ENCODE measurements around the gene MED13L. TPM values are rescaled to one million over a fixed set of nuclear protein-coding genes. Genes with fewer than 3 reads are reported as not detected.

The MED13L gene
- polyA plus RNA-seq, 1 donor from 2014 or later: 10.7 TPM

GRCh38 chr12:116064493-116064892, 213.0 kb downstream of the MED13L start:
- Mint-ChIP-seq H3K4me3 (peak overlapping the region in 1 of 4 donors; percentile 27), H3K36me3 (no peaks in the 10 kb centered on the region), H3K9me3 (no peaks in the 10 kb centered on the region), H3K27me3 (no peaks in the 10 kb centered on the region), H3K27ac (peak overlapping the region in 1 of 3 donors; percentile 16), H3K4me1 (peaks cover 27 to 38% (median 35%) of the 10 kb centered on the region in 3 donors)

GRCh38 chr12:116062698-116063097, 214.8 kb downstream of the MED13L start:
- peak overlapping the region in 1 of 4 donors; percentile 58 for H3K4me3 Mint-ChIP-seq
- no peaks in the 10 kb centered on the region for H3K36me3 Mint-ChIP-seq
- peaks cover 19 to 36% (median 35%) of the 10 kb centered on the region in 3 donors for H3K4me1 Mint-ChIP-seq
- no peaks in the 10 kb centered on the region for H3K9me3 Mint-ChIP-seq
- H3K27me3 Mint-ChIP-seq: no peaks in the 10 kb centered on the region
- H3K27ac Mint-ChIP-seq: no peak overlapping the region

- H3K36me3 Mint-ChIP-seq: no peaks in the 10 kb centered on the region
- peaks cover 12 to 34% (median 33%) of the 10 kb centered on the region in 3 donors for H3K4me1 Mint-ChIP-seq
- H3K27me3 Mint-ChIP-seq: no peaks in the 10 kb centered on the region
- peak overlapping the region; percentile 12 to 90 (median 66) for H3K4me3 Mint-ChIP-seq
- peak overlapping the region; percentile 62 to 80 (median 67) for H3K27ac Mint-ChIP-seq
- no peaks in the 10 kb centered on the region for H3K9me3 Mint-ChIP-seq
Measured at GRCh38 chr12:116060764-116061163, 216.7 kb downstream of the MED13L start.

GRCh38 chr12:116059904-116060303, 217.6 kb downstream of the MED13L start:
- Mint-ChIP-seq H3K27ac (peak overlapping the region in 1 of 3 donors; percentile 29), H3K4me1 (peaks cover 12 to 28% (median 26%) of the 10 kb centered on the region in 3 donors)

GRCh38 chr12:116058574-116058973, 218.9 kb downstream of the MED13L start:
- Mint-ChIP-seq H3K36me3 (no peaks in the 10 kb centered on the region), H3K4me1 (peaks cover 15 to 30% (median 29%) of the 10 kb centered on the region in 3 donors), H3K9me3 (no peaks in the 10 kb centered on the region), H3K27ac (no peak overlapping the region), H3K27me3 (no peaks in the 10 kb centered on the region), H3K4me3 (no peak overlapping the region)

More at GRCh38 chr12:116059904-116060303, 217.6 kb downstream of the MED13L start:
- Mint-ChIP-seq H3K27me3 (no peaks in the 10 kb centered on the region), H3K36me3 (no peaks in the 10 kb centered on the region), H3K4me3 (peak overlapping the region in 1 of 4 donors; percentile 20), H3K9me3 (no peaks in the 10 kb centered on the region)

GRCh38 chr12:116057356-116057755, 220.1 kb downstream of the MED13L start:
- Mint-ChIP-seq H3K9me3 (no peaks in the 10 kb centered on the region), H3K4me3 (no peak overlapping the region)

GRCh38 chr12:116055895-116056607, 221.4 kb downstream of the MED13L start:
- Mint-ChIP-seq H3K4me3 (no peak overlapping the region), H3K27ac (no peak overlapping the region), H3K9me3 (no peaks in the 10 kb centered on the region), H3K27me3 (no peaks in the 10 kb centered on the region), H3K4me1 (peaks cover 19 to 45% (median 36%) of the 10 kb centered on the region in 3 donors), H3K36me3 (no peaks in the 10 kb centered on the region)

More at GRCh38 chr12:116057356-116057755, 220.1 kb downstream of the MED13L start:
- Mint-ChIP-seq H3K4me1 (peaks cover 21 to 40% (median 36%) of the 10 kb centered on the region in 3 donors), H3K27ac (no peak overlapping the region), H3K27me3 (no peaks in the 10 kb centered on the region), H3K36me3 (no peaks in the 10 kb centered on the region)

GRCh38 chr12:116054280-116054679, 223.2 kb downstream of the MED13L start:
- H3K4me1 Mint-ChIP-seq: peaks cover 20 to 46% (median 37%) of the 10 kb centered on the region in 3 donors

GRCh38 chr12:116053479-116054200, 223.9 kb downstream of the MED13L start:
- H3K4me3 Mint-ChIP-seq: no peak overlapping the region
- H3K9me3 Mint-ChIP-seq: no peaks in the 10 kb centered on the region
- H3K27ac Mint-ChIP-seq: no peak overlapping the region
- H3K36me3 Mint-ChIP-seq: no peaks in the 10 kb centered on the region
- no peaks in the 10 kb centered on the region for H3K27me3 Mint-ChIP-seq
- H3K4me1 Mint-ChIP-seq: peaks cover 20 to 50% (median 41%) of the 10 kb centered on the region in 3 donors

More at GRCh38 chr12:116054280-116054679, 223.2 kb downstream of the MED13L start:
- H3K27ac Mint-ChIP-seq: no peak overlapping the region
- H3K36me3 Mint-ChIP-seq: no peaks in the 10 kb centered on the region
- H3K4me3 Mint-ChIP-seq: no peak overlapping the region
- H3K27me3 Mint-ChIP-seq: no peaks in the 10 kb centered on the region
- H3K9me3 Mint-ChIP-seq: no peaks in the 10 kb centered on the region

GRCh38 chr12:116050275-116050674, 227.2 kb downstream of the MED13L start:
- Mint-ChIP-seq H3K36me3 (no peaks in the 10 kb centered on the region), H3K27ac (peak overlapping the region in 1 of 3 donors; percentile 82), H3K4me1 (peaks cover 23 to 45% (median 35%) of the 10 kb centered on the region in 3 donors), H3K9me3 (no peaks in the 10 kb centered on the region), H3K27me3 (no peaks in the 10 kb centered on the region), H3K4me3 (no peak overlapping the region)

GRCh38 chr12:116048879-116049278, 228.6 kb downstream of the MED13L start:
- peaks cover 22 to 41% (median 31%) of the 10 kb centered on the region in 3 donors for H3K4me1 Mint-ChIP-seq
- H3K4me3 Mint-ChIP-seq: no peak overlapping the region
- H3K27ac Mint-ChIP-seq: no peak overlapping the region
- H3K36me3 Mint-ChIP-seq: no peaks in the 10 kb centered on the region
- H3K27me3 Mint-ChIP-seq: no peaks in the 10 kb centered on the region
- no peaks in the 10 kb centered on the region for H3K9me3 Mint-ChIP-seq

- H3K36me3 Mint-ChIP-seq: peaks cover 7% of the 10 kb centered on the region
- H3K9me3 Mint-ChIP-seq: no peaks in the 10 kb centered on the region
- H3K27me3 Mint-ChIP-seq: no peaks in the 10 kb centered on the region
- no peak overlapping the region for H3K27ac Mint-ChIP-seq
- H3K4me1 Mint-ChIP-seq: peaks cover 17 to 33% (median 22%) of the 10 kb centered on the region in 3 donors
- H3K4me3 Mint-ChIP-seq: no peak overlapping the region
Measured at GRCh38 chr12:116046039-116046438, 231.5 kb downstream of the MED13L start.

GRCh38 chr12:116045150-116045549, 232.3 kb downstream of the MED13L start:
- no peaks in the 10 kb centered on the region for H3K9me3 Mint-ChIP-seq
- H3K4me1 Mint-ChIP-seq: peaks cover 14 to 29% (median 21%) of the 10 kb centered on the region in 3 donors
- no peaks in the 10 kb centered on the region for H3K27me3 Mint-ChIP-seq
- H3K4me3 Mint-ChIP-seq: no peak overlapping the region
- H3K27ac Mint-ChIP-seq: no peak overlapping the region
- peaks cover 7% of the 10 kb centered on the region for H3K36me3 Mint-ChIP-seq

GRCh38 chr12:116043659-116044535, 233.6 kb downstream of the MED13L start:
- Mint-ChIP-seq H3K4me3 (no peak overlapping the region), H3K4me1 (peaks cover 11 to 29% (median 16%) of the 10 kb centered on the region in 3 donors), H3K27ac (peak overlapping the region in 1 of 3 donors; percentile 34)

More at GRCh38 chr12:116043659-116044535, 233.6 kb downstream of the MED13L start:
- Mint-ChIP-seq H3K9me3 (no peaks in the 10 kb centered on the region), H3K27me3 (no peaks in the 10 kb centered on the region), H3K36me3 (peaks cover 9% of the 10 kb centered on the region)

All from IgD-negative memory B cell (primary cell).